Neural cell (in vitro differentiated cells): ENCODE results near the gene GGN.

ENCODE experiments used
- EP300 ChIP-seq: fragments of 450-650 bp; conservative IDR thresholded peaks from 2 replicates; pipeline ENCODE4 v1.6.1; 2014; ENCODE audit warnings: antibody characterized with exemption, mild to moderate bottlenecking, moderate library complexity; ENCODE audit not compliant: poor library complexity, severe bottlenecking
- EZH2 ChIP-seq: fragments of 200-600, 300-800 bp; shearing (Covaris generic), sonication (generic); IDR thresholded peaks from 2 replicates; pipeline ENCODE4 v1.6.1; 2014; ENCODE audit warnings: antibody characterized with exemption, low read length, borderline replicate concordance, mild to moderate bottlenecking; ENCODE audit not compliant: insufficient read depth, poor library complexity, severe bottlenecking
- MXI1 ChIP-seq: fragments of 450-650 bp; conservative IDR thresholded peaks from 2 replicates; pipeline ENCODE4 v1.6.1; 2014; ENCODE audit warnings: antibody characterized with exemption, mild to moderate bottlenecking; ENCODE audit not compliant: poor library complexity, severe bottlenecking
- POLR2AphosphoS5 ChIP-seq: IDR thresholded peaks from 2 replicates; pipeline ENCODE4 v1.6.1; 2012
- RAD21 ChIP-seq: fragments of 450-650 bp; conservative IDR thresholded peaks from 2 replicates; pipeline ENCODE4 v1.6.1; 2014; ENCODE audit warnings: antibody characterized with exemption, mild to moderate bottlenecking, moderate library complexity
- TF ChIP-seq, protein P1 (sequence below): fragments of 450-650 bp; IDR thresholded peaks from 2 replicates; pipeline ENCODE4 v1.5.1; 2014; ENCODE audit warnings: antibody characterized with exemption, mild to moderate bottlenecking, moderate library complexity; ENCODE audit not compliant: poor library complexity, severe bottlenecking

DNA sequence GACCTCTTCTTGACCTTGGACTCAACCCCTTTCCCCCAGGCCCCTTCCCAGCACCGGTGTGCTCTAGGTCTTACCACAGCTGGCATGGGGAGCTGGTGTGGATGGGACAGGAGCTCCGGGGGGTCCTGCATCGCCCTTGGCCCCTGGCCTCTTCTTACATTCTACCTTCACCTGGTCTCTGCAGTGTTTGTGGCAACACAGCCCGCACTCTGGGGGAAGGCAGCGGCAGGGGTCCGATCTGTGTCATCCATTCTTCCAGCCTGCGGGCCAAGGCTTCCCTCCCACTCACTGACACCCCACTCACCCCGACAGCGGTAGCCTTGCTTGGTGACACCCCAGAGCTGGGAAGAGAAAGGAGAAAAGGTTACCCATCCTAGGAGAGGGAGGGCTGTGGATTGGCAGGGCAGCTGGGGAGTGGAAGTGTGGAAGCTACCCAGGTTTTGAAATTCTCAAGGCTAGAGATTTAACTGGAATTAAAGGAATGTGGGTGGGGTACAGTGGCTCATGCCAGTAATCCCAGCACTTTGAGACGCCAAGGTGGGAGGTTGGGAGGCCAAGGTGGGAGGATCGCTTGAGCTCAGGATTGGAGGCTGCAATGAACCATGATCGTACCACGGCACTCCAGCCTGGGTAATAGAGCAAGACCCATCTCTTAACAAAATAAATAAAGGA lies 23.3 kb upstream of the GGN start:
- TF ChIP-seq POLR2AphosphoS5 (no peak), EP300 (no peak), MXI1 (no peak), RAD21 (no peak), EZH2 (no peak)
- TF ChIP-seq, protein P1, sequence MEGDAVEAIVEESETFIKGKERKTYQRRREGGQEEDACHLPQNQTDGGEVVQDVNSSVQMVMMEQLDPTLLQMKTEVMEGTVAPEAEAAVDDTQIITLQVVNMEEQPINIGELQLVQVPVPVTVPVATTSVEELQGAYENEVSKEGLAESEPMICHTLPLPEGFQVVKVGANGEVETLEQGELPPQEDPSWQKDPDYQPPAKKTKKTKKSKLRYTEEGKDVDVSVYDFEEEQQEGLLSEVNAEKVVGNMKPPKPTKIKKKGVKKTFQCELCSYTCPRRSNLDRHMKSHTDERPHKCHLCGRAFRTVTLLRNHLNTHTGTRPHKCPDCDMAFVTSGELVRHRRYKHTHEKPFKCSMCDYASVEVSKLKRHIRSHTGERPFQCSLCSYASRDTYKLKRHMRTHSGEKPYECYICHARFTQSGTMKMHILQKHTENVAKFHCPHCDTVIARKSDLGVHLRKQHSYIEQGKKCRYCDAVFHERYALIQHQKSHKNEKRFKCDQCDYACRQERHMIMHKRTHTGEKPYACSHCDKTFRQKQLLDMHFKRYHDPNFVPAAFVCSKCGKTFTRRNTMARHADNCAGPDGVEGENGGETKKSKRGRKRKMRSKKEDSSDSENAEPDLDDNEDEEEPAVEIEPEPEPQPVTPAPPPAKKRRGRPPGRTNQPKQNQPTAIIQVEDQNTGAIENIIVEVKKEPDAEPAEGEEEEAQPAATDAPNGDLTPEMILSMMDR: no peak
